GM23248 (cell line): ENCODE results near the gene FAM111A.

Source experiments
- EZH2 ChIP-seq: fragments of 200-600 bp; sonication (generic); IDR thresholded peaks from 2 replicates; pipeline ENCODE4 v1.6.1; 2018; ENCODE audit warnings: antibody characterized with exemption, mild to moderate bottlenecking; ENCODE audit not compliant: insufficient read depth, poor library complexity, severe bottlenecking
- EZH2phosphoT487 ChIP-seq: fragments of 200-600 bp; sonication (generic); IDR thresholded peaks from 2 replicates; pipeline ENCODE4 v1.6.1; 2018; ENCODE audit warnings: antibody characterized with exemption, moderate library complexity, mild to moderate bottlenecking, low read depth; ENCODE audit not compliant: insufficient read depth

DNA sequence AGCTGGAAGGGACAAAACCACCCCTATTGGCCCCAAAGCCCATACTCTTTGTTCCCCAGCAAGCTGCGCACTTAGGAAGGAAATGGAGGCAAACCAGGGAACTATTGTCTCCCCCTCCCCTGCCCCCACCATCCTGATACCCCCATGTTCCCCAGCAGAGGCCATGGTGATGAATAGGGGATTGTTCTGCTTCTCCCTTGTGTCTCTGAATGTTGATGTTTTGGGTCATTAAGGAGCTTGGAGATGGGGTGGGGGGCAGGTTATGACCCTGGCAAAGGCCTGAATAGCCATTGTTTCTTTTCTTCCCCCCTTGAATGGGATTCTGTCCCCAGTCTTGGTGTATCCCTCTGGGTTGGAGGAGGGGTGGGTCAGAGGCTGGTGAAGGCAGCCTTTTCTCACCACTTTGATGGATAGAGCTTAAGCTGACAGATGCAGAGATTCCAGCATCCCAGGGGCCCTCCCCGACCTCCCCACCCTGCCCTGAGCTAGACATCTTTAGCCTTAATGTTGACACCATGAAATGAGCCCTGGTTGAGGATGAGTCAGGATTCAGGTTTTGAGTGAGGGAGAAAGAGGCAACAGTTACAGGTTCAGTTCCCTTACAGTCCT, 37.6 kb downstream of the FAM111A start:
- TF ChIP-seq EZH2, result no peak
- no peak for TF ChIP-seq EZH2phosphoT487
